Tibial artery (tissue), 4 donors: ENCODE results near the gene FIGLA.
"Not testable (repeated sequence)": the region's sequence is repeated elsewhere in the genome, so short reads cannot be mapped to it uniquely, and the experiment has no call there.

Experiments
- DNase-seq, 2 donors: peaks; one replicate each; pipeline ENCODE4 v3.0.0-alpha.2; 2019
- H3K27ac ChIP-seq, 2 donors: fragments of 200-600 bp; sonication (generic) in 1 of 2; 1 replicate in 1 of 2; 2 replicates in 1 of 2; pipeline ENCODE4 v1.5.1; 2018 to 2019; ENCODE audit warnings: mild to moderate bottlenecking in 1 of 2
- H3K27me3 ChIP-seq, 2 donors: fragments of 200-600 bp; sonication (generic) in 1 of 2; one replicate each; pipeline versions ENCODE4 v1.5.1 to v1.6.0; 2016 to 2019
- H3K36me3 ChIP-seq, 3 donors: fragments of 200-600 bp; sonication (generic) in 2 of 3; one replicate each; pipeline ENCODE4 v1.5.1; 2016 to 2019; ENCODE audit warnings: mild to moderate bottlenecking in 2 of 3
- H3K4me1 ChIP-seq, 4 donors: fragments of 200-600 bp; sonication (generic) in 2 of 4; 1 replicate in 3 of 4; 2 replicates in 1 of 4; pipeline ENCODE4 v1.5.1; 2016 to 2019
- H3K4me3 ChIP-seq, 2 donors: fragments of 200-600 bp; sonication (generic) in 1 of 2; 1 replicate in 1 of 2; 2 replicates in 1 of 2; pipeline ENCODE4 v1.5.1; 2018 to 2019; ENCODE audit warnings: mild to moderate bottlenecking in 2 of 2
- H3K9me3 ChIP-seq, 3 donors: fragments of 200-600 bp; sonication (generic) in 1 of 3; one replicate each; pipeline ENCODE4 v1.5.1; 2016 to 2019
- intact Hi-C: fragments of 100-400 bp; cut with DNase I; formaldehyde crosslinking; loops from one replicate; pipeline ENCODE4 v1.15.0; 2023; ENCODE audit warnings: low total_unique reads
- TF ChIP-seq, protein P1 (sequence below), 2 experiments: fragments of 200-600 bp in 1 of 2; fragments of 450-650 bp in 1 of 2; IDR thresholded peaks; one replicate each; pipeline ENCODE4 v1.5.1; 2017 to 2019; ENCODE audit warnings: antibody characterized with exemption in 2 of 2, mild to moderate bottlenecking in 1 of 2, moderate library complexity in 1 of 2

The FIGLA gene

DNA sequence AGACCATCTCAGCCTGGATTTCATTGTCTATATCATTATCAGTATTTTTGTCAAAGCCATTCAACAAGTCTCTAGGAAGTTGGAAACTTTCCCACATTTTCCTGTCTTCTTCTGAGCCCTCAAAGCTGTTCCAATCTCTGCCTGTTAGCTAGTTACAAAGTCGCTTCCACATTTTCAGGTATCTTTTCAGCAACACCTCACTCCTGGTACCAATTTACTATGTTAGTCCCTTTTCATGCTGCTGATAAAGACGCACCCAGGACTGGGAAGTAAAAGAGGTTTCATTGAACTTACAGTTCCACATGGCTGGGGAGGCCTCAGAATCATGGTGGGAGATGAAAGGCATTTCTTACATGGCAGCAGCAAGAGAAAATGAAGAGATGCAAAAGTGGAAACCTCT, 9.3 kb upstream of the FIGLA start:
- Histone ChIP-seq H3K27me3 (peaks cover 0 to 17% of the 10 kb centered on the region in 2 donors), H3K9me3 (peaks cover 0 to 10% (median 1%) of the 10 kb centered on the region in 3 donors), H3K4me3 (no peak overlapping the region), H3K4me1 (no peaks in the 10 kb centered on the region), H3K27ac (no peak overlapping the region), H3K36me3 (no peaks in the 10 kb centered on the region)
- TF ChIP-seq, protein P1, sequence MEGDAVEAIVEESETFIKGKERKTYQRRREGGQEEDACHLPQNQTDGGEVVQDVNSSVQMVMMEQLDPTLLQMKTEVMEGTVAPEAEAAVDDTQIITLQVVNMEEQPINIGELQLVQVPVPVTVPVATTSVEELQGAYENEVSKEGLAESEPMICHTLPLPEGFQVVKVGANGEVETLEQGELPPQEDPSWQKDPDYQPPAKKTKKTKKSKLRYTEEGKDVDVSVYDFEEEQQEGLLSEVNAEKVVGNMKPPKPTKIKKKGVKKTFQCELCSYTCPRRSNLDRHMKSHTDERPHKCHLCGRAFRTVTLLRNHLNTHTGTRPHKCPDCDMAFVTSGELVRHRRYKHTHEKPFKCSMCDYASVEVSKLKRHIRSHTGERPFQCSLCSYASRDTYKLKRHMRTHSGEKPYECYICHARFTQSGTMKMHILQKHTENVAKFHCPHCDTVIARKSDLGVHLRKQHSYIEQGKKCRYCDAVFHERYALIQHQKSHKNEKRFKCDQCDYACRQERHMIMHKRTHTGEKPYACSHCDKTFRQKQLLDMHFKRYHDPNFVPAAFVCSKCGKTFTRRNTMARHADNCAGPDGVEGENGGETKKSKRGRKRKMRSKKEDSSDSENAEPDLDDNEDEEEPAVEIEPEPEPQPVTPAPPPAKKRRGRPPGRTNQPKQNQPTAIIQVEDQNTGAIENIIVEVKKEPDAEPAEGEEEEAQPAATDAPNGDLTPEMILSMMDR (IDR thresholded peaks at IDR 0.05), result no peak
- intact Hi-C loops, result no loop called here
- DNase-seq, result no peak

DNA sequence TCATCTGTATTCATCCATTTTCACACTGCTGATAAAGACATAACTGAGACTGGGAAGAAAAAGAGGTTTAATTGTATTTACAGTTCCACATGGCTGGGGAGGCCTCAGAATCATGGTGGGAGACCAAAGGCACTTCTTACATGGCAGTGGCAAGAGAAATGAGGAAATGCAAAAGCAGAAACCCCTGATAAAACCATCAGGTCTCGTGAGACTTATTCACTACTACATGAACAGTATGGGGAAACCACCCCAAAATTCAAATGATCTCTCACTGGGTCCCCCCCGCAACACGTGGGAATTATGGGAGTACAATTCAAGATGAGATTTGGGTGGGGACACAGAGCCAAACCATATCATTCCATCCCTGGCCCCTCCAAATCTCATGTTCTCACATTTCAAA, 7.6 kb upstream of the FIGLA start:
- H3K9me3 ChIP-seq, intact Hi-C loops, H3K4me3 ChIP-seq, H3K36me3 ChIP-seq, H3K27ac ChIP-seq, DNase-seq, H3K4me1 ChIP-seq: not testable (repeated sequence)
- peaks cover 0 to 27% of the 10 kb centered on the region in 2 donors for H3K27me3 ChIP-seq

DNA sequence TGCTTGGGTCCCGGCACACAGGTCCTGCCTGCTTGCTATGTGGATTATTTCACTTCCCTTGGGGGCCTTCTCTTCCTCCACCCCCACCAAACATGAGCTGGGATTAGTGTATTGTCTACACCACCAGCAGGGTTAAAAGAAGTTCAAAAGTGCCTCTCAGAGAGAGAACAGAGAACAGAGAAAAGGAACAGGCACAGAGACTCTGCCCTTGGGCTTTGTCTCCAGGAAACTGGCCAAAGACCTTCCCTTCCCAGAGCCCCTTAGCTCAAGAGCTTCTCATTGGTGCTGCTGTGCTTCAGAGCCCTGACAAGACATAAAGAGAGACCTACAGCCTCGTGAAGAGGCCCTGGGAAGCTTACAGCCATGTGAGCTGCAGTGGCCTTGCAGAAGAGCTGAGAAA, 7.1 kb upstream of the FIGLA start:
- Histone ChIP-seq H3K4me1 (no peaks in the 10 kb centered on the region), H3K9me3 (peaks cover 0 to 10% (median 0%) of the 10 kb centered on the region in 3 donors), H3K27ac (no peak overlapping the region), H3K4me3 (no peak overlapping the region), H3K36me3 (no peaks in the 10 kb centered on the region), H3K27me3 (peaks cover 0 to 27% of the 10 kb centered on the region in 2 donors)
- no peak for DNase-seq
- TF ChIP-seq, protein P1 (IDR thresholded peaks at IDR 0.05), result no peak
- intact Hi-C loops, result no loop called here

DNA sequence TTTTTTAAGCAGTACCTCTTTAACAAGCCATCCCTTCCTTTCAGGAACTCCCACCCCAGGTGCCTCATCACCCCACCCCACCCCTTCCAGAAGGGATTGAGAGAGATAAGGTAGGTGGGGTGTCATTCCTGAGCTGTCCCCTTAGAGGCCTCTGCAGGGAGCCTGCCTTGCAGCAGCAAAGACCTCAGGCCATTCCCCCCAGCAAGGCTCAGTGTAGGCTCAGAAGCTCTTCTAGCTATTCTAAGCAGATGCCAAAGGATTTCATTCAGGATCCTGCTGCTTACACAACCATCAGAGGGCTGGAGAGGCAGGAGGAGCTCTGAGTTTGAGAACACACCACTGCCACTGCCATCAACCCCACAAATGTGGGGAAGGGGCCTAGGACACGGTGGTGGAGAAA, 5.8 kb upstream of the FIGLA start:
- TF ChIP-seq, protein P1 (IDR thresholded peaks at IDR 0.05), result no peak
- intact Hi-C loops, result no loop called here
- H3K27me3 ChIP-seq, result peaks cover 0 to 39% of the 10 kb centered on the region in 2 donors
- H3K27ac ChIP-seq, result no peak overlapping the region
- DNase-seq, result no peak
- no peaks in the 10 kb centered on the region for H3K36me3 ChIP-seq
- no peaks in the 10 kb centered on the region for H3K4me1 ChIP-seq
- H3K9me3 ChIP-seq, result peaks cover 0 to 10% (median 0%) of the 10 kb centered on the region in 3 donors
- no peak overlapping the region for H3K4me3 ChIP-seq

DNA sequence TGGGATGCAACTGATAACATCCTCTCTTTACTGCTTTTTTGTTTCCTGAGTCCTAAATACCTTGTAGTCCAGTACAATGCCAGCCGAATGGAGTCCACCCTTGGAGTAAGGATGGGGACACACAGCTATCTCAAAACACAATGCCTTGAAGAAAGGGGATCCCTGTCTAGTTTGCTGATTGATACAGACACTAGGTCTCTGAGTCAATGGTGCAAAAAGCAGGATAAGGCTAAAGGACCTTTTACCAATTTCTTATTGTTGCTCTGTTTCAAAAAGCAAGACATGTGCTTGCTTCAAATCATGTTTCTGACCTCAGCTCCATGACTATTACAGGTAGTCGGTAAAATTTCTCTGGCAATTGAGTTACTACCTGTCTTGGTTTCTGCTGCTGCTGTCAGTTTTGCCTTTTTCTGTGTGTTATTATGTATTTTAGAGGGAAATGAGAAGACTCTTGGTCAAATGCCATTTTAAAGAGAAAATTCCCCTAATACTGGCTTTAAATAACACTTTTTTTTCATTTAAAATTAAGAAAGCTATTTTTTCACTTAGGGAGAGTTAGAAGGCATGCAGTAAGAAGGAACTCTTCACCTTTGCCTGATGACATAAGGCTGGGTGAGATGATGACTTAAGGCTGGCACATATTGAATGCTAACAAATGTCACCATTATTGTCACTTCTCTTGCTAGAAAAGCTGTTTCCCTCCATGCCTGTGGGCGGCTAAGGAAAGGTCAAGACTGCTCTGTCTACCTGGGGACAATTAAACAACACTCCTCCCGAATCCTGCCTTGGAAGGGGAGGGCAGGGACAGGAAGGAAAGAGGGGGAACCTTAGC, 4.9 kb upstream of the FIGLA start:
- peaks cover 0 to 10% (median 0%) of the 10 kb centered on the region in 3 donors for H3K9me3 ChIP-seq
- TF ChIP-seq, protein P1 (IDR thresholded peaks at IDR 0.05), result no peak
- H3K27ac ChIP-seq, result no peak overlapping the region
- intact Hi-C loops, result no loop called here
- no peak for DNase-seq
- no peaks in the 10 kb centered on the region for H3K36me3 ChIP-seq
- H3K4me3 ChIP-seq, result no peak overlapping the region
- H3K27me3 ChIP-seq, result peaks cover 0 to 46% of the 10 kb centered on the region in 2 donors
- H3K4me1 ChIP-seq, result peaks cover 0 to 4% (median 2%) of the 10 kb centered on the region in 4 donors

DNA sequence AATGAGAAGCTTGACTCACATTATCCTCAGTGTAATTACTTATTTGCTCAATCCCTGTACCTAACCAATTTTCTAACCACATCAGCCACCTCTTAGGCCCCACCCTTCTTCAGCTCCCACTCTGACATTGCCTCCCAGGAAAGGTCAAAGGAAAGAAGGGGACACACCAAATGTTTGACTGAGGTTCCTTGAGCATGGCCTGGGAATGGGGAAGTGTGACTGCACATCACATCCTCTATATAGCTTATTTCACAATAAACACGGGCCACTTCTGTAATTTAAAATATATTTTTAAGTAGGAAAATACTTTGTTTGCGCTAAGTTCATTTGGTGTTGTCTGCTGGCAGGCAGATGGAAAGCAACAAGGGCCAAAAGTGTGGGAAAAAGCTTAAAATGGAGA, 3.0 kb upstream of the FIGLA start:
- Histone ChIP-seq H3K4me3 (no peak overlapping the region), H3K9me3 (peaks cover 0 to under 1% (median 0%) of the 10 kb centered on the region in 3 donors), H3K4me1 (peaks cover 0 to 15% (median 8%) of the 10 kb centered on the region in 4 donors), H3K27me3 (peaks cover 0 to 62% of the 10 kb centered on the region in 2 donors), H3K36me3 (no peaks in the 10 kb centered on the region), H3K27ac (no peak overlapping the region)
- DNase-seq, result no peak
- intact Hi-C loops, result no loop called here
- TF ChIP-seq, protein P1 (IDR thresholded peaks at IDR 0.05), result no peak
